HG02798 (cell line): ENCODE results near the gene IDH2.
"Not testable (repeated sequence)": the region's sequence is repeated elsewhere in the genome, so short reads cannot be mapped to it uniquely, and the experiment has no call there.

Source experiments
- ATAC-seq: cut with Tn5 transposase; IDR thresholded peaks from one replicate; pipeline ENCODE4 v1.9.1; 2021; ENCODE audit warnings: mild to moderate bottlenecking; ENCODE audit not compliant: unreplicated experiment, poor library complexity

The IDH2 gene

DNA sequence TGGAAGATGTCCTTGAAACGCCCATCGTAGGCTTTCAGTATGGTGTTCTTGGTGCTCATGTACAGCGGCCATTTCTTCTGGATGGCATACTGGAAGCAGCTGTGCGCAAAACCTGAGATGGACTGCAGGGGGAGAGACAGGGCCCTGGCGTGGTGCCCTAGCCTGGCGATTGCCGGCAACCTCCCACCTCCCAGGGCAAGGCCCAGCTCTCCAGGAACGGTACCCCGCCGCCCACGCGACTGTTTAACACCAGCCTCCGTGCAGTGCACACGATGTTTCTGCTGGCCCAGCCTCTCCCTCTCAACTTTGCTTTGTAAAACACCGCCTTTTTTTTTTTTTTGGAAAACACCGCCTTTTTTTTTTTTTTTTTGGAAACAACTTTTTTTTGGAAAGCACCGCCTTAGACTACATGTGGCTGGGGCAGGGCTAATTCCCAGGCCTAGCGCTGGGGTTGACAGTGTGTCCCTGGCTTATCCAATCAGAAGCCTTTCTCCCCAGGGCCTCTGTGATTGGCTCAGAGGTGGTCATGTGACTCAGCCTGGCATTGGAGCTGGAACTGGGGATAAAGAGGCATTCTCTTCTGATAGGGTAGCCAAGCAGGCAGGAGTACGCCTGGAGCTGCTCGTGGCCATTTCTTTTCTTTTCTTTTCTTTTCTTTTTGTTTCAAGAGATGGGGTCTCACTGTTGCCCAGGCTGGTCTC lies 14.7 kb downstream of the IDH2 start:
- ATAC-seq: no peak

DNA sequence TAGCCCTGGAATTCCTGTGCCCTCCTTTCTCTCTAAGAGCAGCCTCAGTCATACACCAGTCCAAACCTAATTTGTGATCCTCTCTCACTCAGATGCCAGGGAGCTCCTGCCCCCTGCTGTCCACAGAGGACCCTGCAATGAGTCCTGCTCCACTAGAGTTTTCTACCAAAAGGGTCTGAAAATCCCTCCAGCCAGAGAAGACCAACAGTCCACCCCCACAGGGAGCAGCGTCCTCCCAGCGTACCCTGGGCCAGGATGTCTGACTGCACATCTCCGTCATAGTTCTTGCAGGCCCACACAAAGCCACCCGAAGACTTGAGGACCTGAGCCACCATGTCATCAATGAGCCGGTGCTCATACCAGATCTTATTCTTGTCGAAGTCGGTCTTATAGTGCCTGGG lies 15.4 kb downstream of the IDH2 start:
- no peak for ATAC-seq

DNA sequence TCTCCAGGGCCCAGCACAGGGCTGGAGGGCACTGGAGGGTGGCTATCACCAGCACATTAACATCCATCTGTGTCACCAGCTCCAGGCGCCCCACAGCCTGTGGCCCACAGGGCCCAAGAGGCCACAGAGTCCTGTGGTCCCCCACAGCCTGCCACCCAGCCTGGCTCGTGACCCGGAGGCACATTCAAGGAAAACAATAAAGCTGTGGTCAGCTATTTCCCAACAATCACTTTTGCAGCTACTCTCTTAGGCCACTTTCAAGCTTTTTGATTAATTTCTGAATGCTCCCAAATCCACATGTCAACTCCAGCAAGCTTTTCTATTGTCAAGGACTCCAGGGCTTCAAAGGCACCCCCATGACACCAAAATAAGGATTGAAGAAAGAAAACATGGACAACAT lies 16.7 kb downstream of the IDH2 start:
- no peak for ATAC-seq

DNA sequence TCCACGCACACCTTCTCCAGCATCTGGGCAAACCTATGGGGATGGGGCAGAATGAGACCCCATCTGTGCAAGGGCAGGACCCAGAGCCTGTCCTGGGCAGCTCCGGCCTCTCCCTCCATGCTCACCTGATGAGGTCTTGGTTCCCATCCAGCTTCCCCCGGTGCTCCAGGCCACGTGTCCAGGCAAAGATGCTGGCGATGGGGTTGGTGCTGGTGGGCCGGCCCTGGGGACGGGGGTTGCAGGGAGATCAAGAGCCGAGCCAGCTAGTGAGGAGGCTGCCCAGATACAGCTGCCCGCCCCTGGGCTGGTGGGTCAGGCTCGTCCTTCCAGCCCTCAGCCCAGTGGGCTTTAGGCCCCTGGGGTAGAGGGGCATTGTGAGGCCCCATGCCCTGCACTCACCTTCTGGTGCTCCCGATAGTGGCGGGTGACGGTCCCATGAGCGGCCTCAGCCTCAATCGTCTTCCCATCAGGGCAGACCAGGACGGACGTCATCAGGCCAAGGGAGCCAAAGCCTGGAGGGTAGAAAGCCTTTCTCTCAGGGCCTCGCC lies 17.3 kb downstream of the IDH2 start:
- ATAC-seq: no peak

DNA sequence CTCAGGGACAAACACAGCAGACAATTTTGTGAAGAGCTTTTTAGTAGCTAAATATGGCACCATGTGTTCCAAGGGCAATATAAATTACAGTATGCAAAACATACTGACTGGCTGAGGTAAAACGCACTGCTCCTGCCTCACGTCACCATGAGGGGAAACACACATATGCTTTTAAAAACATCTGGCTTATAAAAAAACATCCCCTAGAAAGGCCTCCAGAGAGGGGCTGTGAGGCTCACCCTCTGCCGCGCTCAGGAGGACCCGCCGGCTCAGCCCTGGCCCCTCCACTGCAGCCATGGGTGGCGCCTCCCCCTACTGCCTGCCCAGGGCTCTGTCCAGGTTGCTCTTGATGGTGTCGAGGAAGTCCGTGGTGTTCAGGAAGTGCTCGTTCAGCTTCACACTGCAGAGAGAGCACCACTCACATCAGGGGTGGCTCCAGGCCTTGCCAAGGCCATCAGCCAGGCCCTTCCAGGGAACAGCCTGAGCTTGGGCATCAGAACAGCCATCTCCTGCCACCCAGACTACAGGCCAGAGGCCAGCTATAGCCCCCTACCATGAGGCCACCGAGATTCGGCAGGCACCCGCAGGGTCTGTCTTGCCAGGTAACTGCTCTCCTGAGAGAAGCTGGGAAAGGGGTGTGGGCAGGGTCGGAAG lies 18.2 kb downstream of the IDH2 start:
- no peak for ATAC-seq

DNA sequence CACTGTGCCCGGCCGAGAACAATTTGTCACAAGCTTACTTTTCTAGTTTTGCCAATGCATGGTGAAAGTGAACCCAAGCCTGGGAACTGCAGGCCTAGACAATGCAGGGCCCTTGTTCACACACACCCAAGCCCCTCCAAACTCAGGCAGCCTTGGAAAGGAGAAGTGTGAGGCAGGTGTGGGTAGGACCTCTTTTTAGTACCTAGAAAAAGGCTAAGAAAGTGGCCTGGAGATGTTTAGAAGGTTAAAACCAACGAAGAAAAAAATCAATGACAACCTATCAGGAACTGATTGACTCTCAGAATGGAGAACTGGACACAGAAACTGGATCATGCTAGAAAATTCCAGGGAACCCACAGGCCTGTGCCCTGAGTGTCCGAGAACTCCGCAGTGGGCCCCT lies 18.8 kb downstream of the IDH2 start:
- ATAC-seq: no peak

DNA sequence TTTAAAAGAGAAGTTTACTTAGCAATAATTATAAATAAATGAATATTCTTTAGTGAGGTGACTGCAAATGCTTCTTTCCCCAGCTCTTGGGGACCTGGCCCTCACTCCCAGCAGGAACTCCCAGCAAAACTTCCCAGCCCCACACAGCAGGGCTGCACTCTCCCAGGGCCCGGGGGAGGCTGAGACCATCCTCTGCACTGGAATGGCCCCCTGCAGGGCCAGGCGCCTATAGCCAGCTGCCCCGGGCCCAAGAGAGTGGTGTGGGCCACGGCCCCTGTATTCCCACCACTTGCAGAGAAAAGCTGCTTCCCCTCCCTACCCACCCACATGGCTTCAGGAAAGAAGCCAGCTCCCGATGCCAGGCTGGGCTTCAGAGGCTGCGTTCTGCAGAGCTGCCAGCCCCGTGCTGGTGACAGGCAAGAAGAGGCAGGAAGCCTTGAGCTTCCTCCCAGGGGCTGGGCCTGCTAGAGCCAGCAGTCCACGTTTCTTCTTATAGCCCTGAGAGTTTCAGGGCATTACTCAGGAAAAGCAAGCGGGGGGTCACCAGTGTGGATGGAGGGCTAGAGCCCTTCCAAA lies 20.0 kb downstream of the IDH2 start:
- ATAC-seq: no peak

DNA sequence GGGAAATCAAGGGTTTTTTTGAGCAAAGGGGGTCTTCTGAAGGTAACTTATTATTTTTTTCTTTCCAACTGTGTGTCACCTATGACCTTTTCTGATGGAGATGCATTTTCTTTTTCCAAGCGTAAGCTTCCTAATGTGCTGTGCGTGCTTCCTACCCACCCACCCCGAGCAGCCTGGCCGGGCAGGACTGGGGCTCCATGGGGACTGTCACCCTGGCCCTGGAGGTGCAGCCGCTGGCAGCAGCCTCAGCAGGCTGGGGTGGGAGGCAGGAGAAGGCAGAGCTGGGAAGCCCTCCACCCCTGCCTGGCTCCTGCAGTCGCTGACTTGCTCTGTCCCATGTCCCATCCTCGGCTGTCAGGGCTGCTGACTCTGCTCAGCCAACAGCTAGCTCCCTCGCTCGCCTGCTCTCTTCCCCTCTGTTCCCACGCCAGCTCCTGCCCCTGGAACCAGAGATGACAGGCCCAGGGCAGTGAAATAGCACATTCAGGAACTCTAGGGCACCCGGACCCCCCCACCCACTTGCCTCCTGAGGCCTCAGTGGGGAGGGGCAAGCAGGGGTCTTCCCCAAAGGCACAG lies 21.4 kb downstream of the IDH2 start:
- ATAC-seq: no peak

DNA sequence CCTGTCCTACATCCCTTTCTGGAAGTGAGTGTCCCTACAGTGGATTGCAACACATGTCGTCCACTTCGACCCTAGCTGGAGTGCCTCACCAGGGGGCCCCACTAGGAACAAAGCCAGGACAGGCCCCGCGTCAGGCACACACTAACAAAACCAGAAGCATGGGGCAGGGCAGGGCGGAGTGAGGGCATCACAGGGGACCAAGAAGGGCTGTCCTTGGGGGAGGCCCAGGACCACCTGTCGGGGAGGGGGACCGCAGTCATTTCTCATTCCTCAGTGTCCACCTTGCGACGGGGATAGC lies 21.9 kb downstream of the IDH2 start:
- no peak for ATAC-seq

DNA sequence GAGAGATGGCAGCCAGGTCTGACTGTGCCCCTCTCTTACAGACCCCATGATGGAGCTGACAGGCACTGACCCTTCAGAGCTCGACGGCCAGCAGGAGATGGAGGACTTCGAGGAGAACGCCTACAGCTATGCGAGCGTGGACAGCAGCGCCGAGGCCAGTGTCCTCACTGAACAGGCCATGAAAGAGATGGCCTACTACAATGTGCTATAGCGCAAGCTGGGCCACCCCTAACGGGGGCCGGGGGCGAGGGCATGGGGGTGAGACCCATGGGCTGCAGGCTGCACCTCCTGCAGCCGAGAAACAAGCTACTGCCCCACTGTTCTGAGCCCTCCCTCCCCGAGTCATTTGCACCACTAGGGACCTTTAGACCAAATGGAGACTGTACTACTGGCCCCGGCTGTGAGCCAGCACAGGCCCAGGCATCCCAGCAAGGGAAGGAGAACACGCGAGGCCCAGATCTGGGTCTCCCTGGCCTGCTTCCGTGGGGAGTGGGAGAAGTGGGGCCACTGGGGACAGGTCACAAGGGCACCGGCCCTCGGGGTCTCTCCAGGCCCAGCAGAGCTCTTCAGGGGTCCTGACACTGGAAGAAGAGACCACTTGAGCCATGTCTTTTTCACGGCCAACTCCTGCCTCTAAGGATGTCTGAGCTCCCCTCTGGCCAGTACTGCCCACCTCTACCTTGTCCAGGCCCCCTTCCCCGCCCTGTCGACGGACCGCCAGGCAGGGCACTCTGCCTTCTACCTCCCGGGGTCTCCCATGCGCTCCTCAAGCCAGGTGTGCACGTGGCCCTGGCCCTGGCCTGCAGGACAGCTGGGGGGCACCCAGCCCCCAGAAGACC lies 22.4 kb downstream of the IDH2 start:
- ATAC-seq: no peak

DNA sequence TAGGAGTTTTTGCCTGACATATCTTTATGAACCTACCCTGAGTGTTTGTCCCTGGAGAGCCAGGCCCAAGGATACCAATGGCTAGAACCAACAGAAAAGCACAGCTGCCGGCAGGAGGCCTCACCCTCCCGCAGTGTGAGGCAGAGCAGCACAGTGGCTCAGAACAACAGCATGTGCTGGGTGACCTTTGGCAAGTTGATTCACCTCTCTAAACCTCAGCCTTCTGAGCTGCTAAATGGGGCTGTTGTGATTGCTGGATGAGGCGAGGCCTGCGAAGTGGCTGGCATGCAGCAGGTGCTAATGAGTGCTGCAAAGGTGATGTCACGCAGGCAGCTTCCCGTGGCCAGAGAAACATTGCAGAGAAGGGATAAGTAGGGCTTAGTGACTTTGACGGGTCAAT lies 23.3 kb downstream of the IDH2 start:
- ATAC-seq: no peak

DNA sequence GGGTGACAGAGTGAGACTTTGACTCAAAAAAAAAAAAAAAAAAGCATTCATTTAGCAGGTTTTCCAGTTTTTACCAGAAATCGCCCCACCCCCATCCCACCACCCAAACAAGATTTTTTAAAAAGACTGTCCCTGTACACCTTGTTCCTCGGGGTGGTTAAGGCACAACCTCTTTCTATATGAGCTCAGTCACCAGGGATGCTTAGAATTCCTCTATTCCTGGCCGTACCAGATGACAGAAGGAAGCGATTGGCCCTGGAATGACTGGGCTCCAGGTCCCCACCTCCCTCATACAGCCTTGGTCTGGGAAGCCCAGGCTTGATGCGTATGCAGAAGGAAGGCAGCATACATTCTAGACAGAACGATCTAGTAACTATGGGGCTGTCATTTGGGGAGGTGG lies 25.6 kb downstream of the IDH2 start:
- no peak for ATAC-seq

DNA sequence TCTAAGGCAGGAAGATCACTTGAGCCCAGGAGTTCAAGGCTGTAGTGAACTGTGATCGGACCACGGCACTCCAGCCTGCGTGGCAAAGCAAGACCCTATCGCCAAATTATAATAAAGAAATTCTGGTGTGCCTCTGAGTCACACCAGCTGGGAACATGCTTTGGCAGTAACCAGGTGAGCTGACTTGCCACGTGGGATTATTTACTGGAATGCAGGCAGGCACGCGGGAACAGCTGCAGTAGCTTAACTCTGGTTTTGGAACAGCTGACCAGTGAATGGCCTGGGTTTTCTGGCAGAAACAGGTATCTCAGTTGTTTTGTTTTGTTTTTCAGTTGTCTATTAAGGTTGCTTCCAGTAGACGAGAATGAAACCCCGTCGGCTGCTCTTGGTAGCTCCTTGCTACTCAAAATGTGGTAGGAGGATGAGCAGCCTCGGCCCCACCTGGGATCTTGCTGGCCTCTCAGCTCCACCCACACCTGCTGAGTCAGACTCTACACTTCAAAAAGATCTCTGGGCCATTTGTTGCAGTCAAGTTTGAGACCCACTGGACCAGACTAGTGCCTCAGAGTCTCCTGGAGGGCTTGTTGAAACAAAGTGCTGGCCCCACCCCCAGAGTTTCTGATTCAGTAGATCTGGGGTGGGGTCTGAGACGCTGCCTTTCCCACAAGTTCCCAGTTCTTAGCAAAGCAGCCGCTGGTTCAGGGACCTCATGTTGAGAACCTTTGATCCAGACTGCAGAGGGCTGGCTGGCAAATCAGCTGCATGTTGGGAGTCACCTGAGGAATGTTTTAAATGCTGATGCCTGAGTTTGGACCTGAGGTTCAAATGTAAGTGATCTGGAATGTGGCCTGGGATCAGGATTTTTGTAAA lies 26.6 kb downstream of the IDH2 start:
- ATAC-seq: peak; percentile 52

DNA sequence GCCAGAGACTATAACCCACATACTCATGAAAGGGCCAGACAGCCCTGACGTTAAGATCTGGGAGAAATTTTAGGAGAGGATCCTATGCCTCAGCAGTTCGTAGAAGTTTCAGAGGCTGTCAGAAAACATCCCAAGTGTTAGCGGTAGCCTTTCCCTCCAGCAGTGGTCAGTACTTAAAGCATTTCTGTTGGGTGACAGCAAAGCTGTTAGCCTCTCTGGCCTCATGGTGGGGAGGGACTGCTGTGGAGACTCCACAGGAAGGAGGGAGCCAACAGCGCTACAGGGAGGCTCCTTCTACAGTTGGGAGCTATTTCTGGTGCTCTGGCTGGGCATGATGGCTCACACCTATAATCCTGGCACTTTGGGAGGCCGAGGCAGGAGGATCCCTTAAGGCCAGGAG lies 27.4 kb downstream of the IDH2 start:
- ATAC-seq: no peak

DNA sequence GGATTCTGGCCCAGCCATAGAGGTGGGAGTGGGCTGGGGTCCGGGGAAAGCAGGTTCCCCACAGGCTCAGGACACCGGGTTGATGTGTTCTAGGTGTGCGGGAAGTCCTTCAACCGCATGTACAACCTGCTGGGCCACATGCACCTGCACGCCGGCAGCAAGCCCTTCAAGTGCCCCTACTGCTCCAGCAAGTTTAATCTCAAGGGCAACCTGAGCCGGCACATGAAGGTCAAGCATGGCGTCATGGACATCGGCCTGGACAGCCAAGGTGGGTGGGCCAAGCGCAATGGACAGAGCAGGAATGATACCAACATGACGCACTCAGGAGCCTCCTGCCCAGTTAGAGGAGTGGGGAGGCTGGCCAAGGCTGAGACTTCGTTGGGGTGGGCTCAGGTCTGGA lies 28.2 kb downstream of the IDH2 start:
- ATAC-seq: no peak

DNA sequence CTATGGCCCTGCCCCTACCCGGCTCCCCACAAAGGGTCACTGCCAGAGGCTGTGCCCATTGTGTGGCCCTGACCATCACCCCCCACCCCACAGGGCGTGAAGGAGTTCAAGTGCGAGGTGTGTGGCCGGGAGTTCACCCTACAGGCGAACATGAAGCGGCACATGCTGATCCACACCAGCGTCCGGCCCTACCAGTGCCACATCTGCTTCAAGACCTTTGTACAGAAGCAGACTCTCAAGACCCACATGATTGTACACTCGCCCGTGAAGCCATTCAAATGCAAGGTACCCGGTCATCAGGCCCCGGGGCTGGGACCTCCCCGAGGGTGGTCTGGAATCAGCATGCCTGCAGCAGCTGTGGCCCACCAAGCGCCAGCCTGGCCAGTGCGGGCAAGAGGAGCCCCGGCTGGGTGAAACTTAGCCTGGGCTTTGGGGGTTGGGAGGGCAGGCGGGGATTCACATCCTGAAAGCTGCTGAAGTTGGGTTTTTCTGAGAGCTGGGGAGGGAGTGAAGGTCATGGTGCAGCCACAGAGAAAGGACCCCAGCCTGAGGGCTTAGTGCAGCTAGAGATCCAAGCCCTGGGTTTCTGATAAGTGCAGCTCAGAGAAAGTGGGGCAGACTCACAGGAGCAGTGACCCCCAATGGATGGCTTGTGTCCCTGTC lies 29.2 kb downstream of the IDH2 start:
- no peak for ATAC-seq

DNA sequence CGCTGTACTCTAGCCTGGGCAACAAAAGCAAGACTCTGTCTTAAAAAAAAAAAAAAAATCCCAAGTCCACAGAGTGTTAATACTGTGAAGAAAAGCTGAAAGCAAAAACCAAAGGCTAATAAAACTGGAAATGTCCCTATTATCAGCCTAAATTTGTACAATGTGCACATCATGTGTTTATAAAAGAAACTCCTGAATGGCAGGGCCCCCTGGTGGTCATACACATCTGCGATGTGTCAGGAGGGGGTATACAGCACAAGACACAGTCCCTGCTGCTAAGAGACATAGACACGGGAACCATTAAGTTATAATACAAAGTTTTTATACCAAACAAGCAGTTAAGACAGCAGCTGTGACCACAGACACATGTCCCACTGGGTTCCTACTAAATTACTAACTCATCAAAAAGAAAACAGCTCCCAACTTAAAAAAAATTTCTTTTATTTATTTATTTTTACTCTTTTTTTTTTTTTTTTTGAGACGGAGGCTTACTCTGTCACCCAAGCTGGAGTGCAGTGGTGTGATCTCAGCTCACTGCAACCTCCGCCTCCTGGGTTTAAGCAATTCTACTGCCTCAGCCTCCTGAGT lies 31.0 kb downstream of the IDH2 start:
- peak; percentile 49 for ATAC-seq

DNA sequence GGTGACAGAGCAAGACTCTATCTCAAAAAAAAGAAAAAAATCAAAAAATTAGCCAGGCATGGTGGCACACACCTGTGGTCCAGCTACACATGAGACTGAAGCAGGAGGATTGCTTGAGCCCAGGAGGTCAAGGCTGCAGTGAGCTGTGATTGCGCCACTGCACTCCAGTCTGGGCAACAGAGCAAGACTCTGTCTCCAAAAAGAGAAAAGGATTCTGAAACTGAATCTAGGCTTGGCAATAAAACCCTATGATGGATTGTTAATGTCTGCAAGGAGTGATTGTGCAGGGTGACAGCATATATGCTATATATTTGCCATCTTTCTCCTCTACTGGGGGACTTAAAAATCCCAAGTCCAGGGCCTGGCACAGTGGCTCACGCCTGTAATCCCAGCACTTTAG lies 31.6 kb downstream of the IDH2 start:
- not testable (repeated sequence) for ATAC-seq
